GM12873 (cell line): ENCODE measurements around the gene BST1.

ENCODE experiments used
- CTCF ChIP-seq: IDR thresholded peaks from 2 replicates; pipeline ENCODE4 v1.5.1; 2012; ENCODE audit warnings: low read depth, mild to moderate bottlenecking, moderate library complexity, low read length, control low read depth; ENCODE audit not compliant: insufficient read depth; ENCODE audit errors: missing control alignments

Gene BST1

GRCh38 chr4:15774020-15774420 is 71.2 kb downstream of the BST1 start:
- no peak for TF ChIP-seq CTCF

GRCh38 chr4:15776871-15777648 is 74.2 kb downstream of the BST1 start:
- TF ChIP-seq CTCF, result no peak

GRCh38 chr4:15777697-15778288 is 74.9 kb downstream of the BST1 start:
- TF ChIP-seq CTCF, result no peak

GRCh38 chr4:15778289-15779241 is 75.7 kb downstream of the BST1 start, which contains the start of gene CD38:
CD38 (plus strand) TSS chr4:15778328; CDS start chr4:15778415, 87 bp downstream.
- TF ChIP-seq CTCF, result peak; percentile 11

GRCh38 chr4:15779306-15779705 is 76.4 kb downstream of the BST1 start:
- no peak for TF ChIP-seq CTCF

GRCh38 chr4:15779809-15780208 is 76.9 kb downstream of the BST1 start:
- no peak for TF ChIP-seq CTCF
